Ramos (cell line): ENCODE data around the gene ZNF367.
"Not testable (repeated sequence)": the region's sequence is repeated elsewhere in the genome, so short reads cannot be mapped to it uniquely, and the experiment has no call there.

Experiments
- in situ Hi-C: fragments of 300-500 bp; cut with MboI; formaldehyde crosslinking; loops from one replicate; pipeline ENCODE4 v1.14.3; 2022; ENCODE audit warnings: low sequenced_read_pairs; ENCODE audit not compliant: unreplicated experiment

Gene ZNF367

DNA sequence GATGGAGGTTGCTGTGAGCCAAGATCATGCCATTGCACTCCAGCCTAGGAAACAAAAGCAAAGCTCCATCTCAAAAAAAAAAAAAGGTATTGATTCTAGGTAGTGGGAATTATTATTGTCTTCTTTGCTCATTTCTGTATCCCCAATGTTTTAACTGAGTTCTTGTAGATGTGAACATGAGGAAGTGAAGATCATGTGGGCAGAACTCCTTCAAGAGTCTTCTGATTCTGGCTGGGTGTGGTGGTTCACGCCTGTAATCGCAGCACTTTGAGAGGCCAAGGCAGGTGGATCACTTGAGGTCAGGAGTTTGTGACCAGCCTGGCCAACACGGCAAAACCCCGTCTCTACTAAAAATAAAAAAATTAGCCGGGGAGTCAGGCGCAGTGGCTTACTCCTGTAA, 42.7 kb downstream of the ZNF367 start:
- in situ Hi-C loops = not testable (repeated sequence)

GRCh38 chr9:96367943-96368342, 50.2 kb downstream of the ZNF367 start:
- in situ Hi-C loops = no loop called here

- in situ Hi-C loops = no loop called here
These were observed 54.8 kb downstream of the ZNF367 start for GRCh38 chr9:96363175-96363967.

DNA sequence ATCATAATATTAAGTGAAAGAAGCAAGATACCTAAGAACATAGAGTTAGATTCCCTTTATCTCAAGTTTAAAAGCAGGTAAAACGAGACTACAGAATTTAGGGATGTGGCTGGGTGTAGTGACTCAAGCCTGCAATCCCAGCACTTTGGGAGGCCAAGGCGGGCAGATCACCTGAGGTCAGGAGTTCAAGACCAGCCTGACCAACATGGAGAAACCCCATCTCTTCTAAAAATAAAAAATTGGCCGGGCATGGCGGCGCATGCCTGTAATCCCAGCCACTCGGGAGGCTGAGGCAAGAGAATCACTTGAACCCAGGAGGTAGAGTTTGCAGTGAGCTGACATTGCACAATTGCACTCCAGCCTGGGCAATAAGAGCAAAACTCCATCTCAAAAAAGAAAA, 56.1 kb downstream of the ZNF367 start:
- in situ Hi-C loops = not testable (repeated sequence)

- in situ Hi-C loops = no loop called here
These were observed 56.5 kb downstream of the ZNF367 start for GRCh38 chr9:96361668-96362067.

DNA sequence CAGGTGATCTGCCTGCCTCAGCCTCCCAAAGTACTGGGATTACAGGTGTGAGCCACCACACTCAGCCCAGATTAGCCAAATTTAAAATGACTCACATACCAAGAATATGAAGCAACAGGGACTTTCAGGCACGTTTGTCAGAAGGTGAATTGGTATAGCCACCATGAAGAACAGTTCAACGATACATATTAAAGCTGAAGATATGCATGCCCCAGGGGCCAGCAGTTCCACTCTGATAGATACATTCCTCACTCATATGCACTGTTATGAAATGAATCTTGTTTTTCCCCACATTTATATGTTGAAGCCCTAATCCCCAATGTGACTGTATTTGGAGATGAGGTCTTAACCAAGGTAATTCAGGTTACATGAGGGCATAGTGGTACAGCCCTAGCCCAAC, 57.2 kb downstream of the ZNF367 start:
- in situ Hi-C loops = no loop called here

- in situ Hi-C loops = not testable (repeated sequence)
These were observed 57.6 kb downstream of the ZNF367 start for GRCh38 chr9:96360523-96360922.

GRCh38 chr9:96350866-96351265, 67.3 kb downstream of the ZNF367 start:
- in situ Hi-C loops = no loop called here

DNA sequence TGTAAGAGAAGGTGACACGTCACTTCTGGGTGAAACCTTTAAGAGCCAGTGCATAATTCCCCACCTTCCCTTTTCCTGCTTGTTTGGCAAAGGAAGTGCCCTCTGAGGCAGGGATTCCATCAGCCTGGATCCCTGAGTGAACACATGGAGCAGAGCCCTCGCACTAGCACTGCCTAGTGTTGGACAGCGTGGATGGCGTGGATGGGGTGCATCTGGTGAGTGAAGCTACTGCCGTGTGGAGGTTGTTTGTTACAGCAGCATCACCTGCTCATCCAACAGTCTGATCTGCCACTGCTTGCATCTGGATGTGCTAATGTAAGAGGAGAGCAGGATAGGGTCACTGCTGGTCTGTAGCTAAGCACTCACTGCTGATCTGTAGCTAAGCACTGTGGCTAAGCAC, 69.9 kb downstream of the ZNF367 start:
- in situ Hi-C loops = no loop called here

- in situ Hi-C loops = no loop called here
These were observed 72.6 kb downstream of the ZNF367 start for GRCh38 chr9:96345551-96345950.

GRCh38 chr9:96344458-96345180, 73.6 kb downstream of the ZNF367 start:
- in situ Hi-C loops = no loop called here

DNA sequence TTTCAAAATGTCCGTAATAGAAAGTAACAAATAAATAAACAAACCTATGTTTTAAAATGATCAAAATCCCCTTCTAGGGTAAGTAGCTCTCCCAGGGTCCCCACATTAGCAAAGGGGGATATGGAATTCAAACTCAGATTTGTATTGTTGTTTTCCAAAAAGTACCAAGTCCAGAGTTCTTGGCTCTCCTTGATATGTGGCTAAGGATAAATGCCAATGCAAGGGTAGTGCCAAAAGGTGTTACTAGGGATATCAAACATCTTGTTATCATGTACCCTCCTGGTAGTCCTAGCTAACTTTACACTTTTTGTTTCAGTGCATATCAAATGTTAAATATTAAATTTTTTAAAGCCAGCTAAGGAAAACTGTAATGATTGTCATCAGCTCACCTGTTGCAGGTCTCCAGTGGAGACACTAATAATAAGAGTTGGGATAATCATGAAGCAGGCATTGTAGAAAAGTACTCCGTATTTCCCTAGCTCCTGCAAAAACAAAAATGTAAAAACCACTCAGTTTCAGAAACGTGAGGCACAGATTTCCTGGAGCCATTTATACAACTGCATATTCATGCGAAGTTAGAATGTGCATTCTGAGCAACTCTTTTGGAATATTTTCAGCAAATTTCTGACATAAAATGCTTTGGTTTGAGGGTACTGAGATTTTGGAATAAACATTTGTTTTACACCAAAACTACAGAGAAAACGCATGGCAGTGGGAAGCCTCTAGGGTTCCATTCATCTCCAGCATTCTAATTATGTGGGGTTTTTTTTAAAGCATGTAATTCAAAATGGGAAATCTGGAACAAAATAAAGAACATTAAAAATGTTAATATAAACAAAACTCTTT, 74.4 kb downstream of the ZNF367 start:
- in situ Hi-C loops = no loop called here

GRCh38 chr9:96342571-96343245, 75.5 kb downstream of the ZNF367 start:
- in situ Hi-C loops = no loop called here

DNA sequence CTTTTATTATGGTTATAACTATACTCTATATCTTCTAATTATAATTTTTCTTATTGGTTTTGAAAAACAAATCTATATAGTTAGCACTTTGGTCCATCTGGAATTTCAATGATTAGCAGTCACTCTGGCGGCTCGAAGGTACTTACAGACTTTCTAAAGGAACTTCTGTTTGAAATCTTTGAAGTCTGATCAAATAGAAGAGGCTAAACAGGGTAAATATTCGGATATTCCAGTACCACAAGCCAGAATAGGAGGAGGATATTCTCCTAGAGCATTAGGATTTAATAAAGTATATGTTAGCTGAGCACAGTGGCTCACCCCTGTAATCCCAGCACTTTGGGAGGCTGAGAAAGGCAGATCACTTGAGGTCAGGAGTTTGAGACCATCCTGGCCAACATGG, 77.5 kb downstream of the ZNF367 start:
- in situ Hi-C loops = no loop called here

DNA sequence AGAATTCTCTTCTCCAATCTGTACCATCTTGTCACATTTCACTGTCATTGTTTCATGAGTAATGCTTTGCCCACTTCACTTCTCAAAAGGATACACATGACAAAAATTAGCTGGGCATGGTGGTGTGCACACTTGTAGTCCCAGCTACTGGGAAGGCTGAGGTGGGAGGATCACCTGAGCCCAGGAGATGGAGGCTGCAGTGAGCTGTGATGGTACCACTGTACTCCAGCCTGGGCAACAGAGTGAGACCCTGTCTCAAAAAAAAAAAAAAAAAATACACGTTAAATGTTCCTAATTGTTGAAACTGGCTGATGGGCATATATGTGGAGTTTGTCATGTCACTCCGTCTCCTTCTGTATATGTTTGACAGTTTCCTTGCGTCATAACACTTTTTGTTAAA, 79.9 kb downstream of the ZNF367 start:
- in situ Hi-C loops = no loop called here
